Measurements from ENCODE around the gene SDCCAG8.

GRCh38 chr1:243438146-243438545 is 182.3 kb downstream of the SDCCAG8 start:
- no peak for TF ChIP-seq CTCF (IDR thresholded peaks at IDR 0.05)
- no peak for TF ChIP-seq POLR2A (IDR thresholded peaks at IDR 0.05)

Measured in Peyer's patch (tissue), 4 donors.